ENCODE data around the gene IPPK. TPM values are rescaled to one million over a fixed set of nuclear protein-coding genes. Genes with fewer than 3 reads are reported as not detected.

The IPPK gene
- total RNA-seq, 8 experiments from 2014 or later, result 5.5 to 22.3 (median 9.6) TPM

GRCh38 chr9:92649007-92649406 is 20.9 kb downstream of the IPPK start:
- H3K27ac ChIP-seq, result no peak overlapping the region
- no peaks in the 10 kb centered on the region for H3K4me1 ChIP-seq (replicated peaks in 1 of 2)
- in situ Hi-C loops (cut with MboI; ENCODE audit: low pct_unique_long_range_greater_than_20kb in 2 of 9, low sequenced_read_pairs in 9 of 9, unreplicated experiment in 9 of 9), result loop anchor here in 5 of 9 experiments (25.0 kb wide), 4 partner anchors 312 to 512 kb away; partner anchors contain the start of genes CENPP (in 1 of the 5), IARS1 (in 1 of the 5) and NOL8 (in 1 of the 5)
- ATAC-seq (replicated peaks in 6 of 8), result no peak
- no peak overlapping the region for H3K4me3 ChIP-seq
- 94 to 100% (median 100%) methylated on average over 1 to 3 of the region's 5 CpGs; no CpG with 5 or more reads in 6 of the 10 experiments for WGBS, 10 experiments

- 67 to 100% (median 80%) methylated on average over 1 to 4 of the region's 6 CpGs; no CpG with 5 or more reads in 5 of the 10 experiments for WGBS, 10 experiments
- H3K4me1 ChIP-seq (replicated peaks in 1 of 2), result no peaks in the 10 kb centered on the region
- no peak overlapping the region for H3K4me3 ChIP-seq
- ATAC-seq (replicated peaks in 6 of 8), result no peak
- in situ Hi-C loops (cut with MboI; ENCODE audit: low pct_unique_long_range_greater_than_20kb in 2 of 9, low sequenced_read_pairs in 9 of 9, unreplicated experiment in 9 of 9), result loop anchor here in 5 of 9 experiments (25.0 kb wide), 4 partner anchors 311 to 511 kb away; partner anchors contain the start of genes CENPP (in 1 of the 5), IARS1 (in 1 of the 5) and NOL8 (in 1 of the 5)
- no peak overlapping the region for H3K27ac ChIP-seq
Measured at GRCh38 chr9:92648474-92648971, 21.4 kb downstream of the IPPK start.

- no peaks in the 10 kb centered on the region for H3K4me1 ChIP-seq (replicated peaks in 1 of 2)
- ATAC-seq (replicated peaks in 6 of 8), result no peak
- in situ Hi-C loops (cut with MboI; ENCODE audit: low pct_unique_long_range_greater_than_20kb in 2 of 9, low sequenced_read_pairs in 9 of 9, unreplicated experiment in 9 of 9), result loop anchor here in 5 of 9 experiments (25.0 kb wide), 4 partner anchors 311 to 511 kb away; partner anchors contain the start of genes CENPP (in 1 of the 5), IARS1 (in 1 of the 5) and NOL8 (in 1 of the 5)
- 83 to 100% (median 92%) methylated on average over 3 to 10 of the region's 11 CpGs; no CpG with 5 or more reads in 2 of the 10 experiments for WGBS, 10 experiments
- no peak overlapping the region for H3K27ac ChIP-seq
- H3K4me3 ChIP-seq, result no peak overlapping the region
Measured at GRCh38 chr9:92647671-92648473, 22.1 kb downstream of the IPPK start.

DNA sequence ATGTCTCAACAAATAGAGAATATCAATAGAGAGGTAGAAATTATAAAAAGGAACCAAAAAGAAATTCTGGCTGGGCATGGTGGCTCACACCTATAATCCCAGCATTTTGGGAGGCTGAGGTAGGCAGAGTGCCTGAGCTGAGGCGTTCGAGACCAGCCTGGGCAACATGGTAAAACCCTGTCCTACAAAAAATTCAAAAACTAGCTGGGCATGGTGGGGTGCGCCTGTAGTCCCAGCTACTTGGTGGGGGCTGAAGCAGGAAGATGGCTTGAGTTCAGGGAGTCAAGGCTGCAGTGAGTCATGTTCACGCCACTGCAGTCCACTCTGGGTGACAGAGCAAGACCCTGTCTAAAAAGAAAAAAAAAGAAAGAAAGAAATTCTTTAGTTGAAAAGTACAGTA is 24.9 kb downstream of the IPPK start:
- WGBS, 10 experiments, result 91 to 100% (median 100%) methylated on average over 1 to 4 of the region's 4 CpGs; no CpG with 5 or more reads in 1 of the 10 experiments

DNA sequence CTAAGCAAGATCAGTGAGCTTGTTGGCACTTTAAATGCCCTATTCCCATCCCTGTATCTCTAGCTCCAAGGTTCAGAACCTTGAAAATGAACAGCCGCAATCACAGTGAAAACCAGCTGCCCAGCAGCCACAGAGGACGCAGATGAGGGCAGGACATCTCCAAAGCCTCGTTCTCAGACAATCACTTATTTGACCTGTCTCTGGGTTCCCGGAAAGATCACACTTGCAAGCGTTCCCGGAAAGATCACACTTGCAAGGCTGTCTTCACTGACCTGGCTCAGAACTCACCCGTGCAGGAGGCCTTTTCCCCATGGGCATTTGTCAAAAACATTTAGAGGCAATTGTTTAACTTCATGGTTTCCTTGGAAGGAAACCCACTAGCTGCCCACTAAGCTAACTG is 25.7 kb downstream of the IPPK start:
- 65 to 100% (median 87%) methylated on average over 1 to 7 of the region's 7 CpGs; no CpG with 5 or more reads in 2 of the 10 experiments for WGBS, 10 experiments
- Histone ChIP-seq H3K27ac (no peak overlapping the region), H3K4me3 (no peak overlapping the region), H3K4me1 (replicated peaks in 1 of 2) (no peaks in the 10 kb centered on the region)
- in situ Hi-C loops (cut with MboI; ENCODE audit: low pct_unique_long_range_greater_than_20kb in 2 of 9, low sequenced_read_pairs in 9 of 9, unreplicated experiment in 9 of 9), result loop anchor here in 5 of 9 experiments (25.0 kb wide), 4 partner anchors 307 to 507 kb away; partner anchors contain the start of genes CENPP (in 1 of the 5), IARS1 (in 1 of the 5) and NOL8 (in 1 of the 5)
- no peak for ATAC-seq (replicated peaks in 6 of 8)

More for the DNA sequence above, 24.9 kb downstream of the IPPK start:
- Histone ChIP-seq H3K4me1 (replicated peaks in 1 of 2) (no peaks in the 10 kb centered on the region), H3K4me3 (no peak overlapping the region), H3K27ac (no peak overlapping the region)
- in situ Hi-C loops (cut with MboI; ENCODE audit: low pct_unique_long_range_greater_than_20kb in 2 of 9, low sequenced_read_pairs in 9 of 9, unreplicated experiment in 9 of 9), result loop anchor here in 5 of 9 experiments (25.0 kb wide), 4 partner anchors 308 to 508 kb away; partner anchors contain the start of genes CENPP (in 1 of the 5), IARS1 (in 1 of the 5) and NOL8 (in 1 of the 5)
- ATAC-seq (replicated peaks in 6 of 8), result no peak

- 95 to 100% (median 100%) methylated on average over 1 to 4 of the region's 7 CpGs; no CpG with 5 or more reads in 5 of the 10 experiments for WGBS, 10 experiments
- H3K27ac ChIP-seq, result no peak overlapping the region
- no peaks in the 10 kb centered on the region for H3K4me1 ChIP-seq (replicated peaks in 1 of 2)
- ATAC-seq (replicated peaks in 6 of 8), result no peak
- in situ Hi-C loops (cut with MboI; ENCODE audit: low pct_unique_long_range_greater_than_20kb in 2 of 9, low sequenced_read_pairs in 9 of 9, unreplicated experiment in 9 of 9), result loop anchor here in 5 of 9 experiments (25.0 kb wide), 4 partner anchors 305 to 505 kb away; partner anchors contain the start of genes CENPP (in 1 of the 5), IARS1 (in 1 of the 5) and NOL8 (in 1 of the 5)
- H3K4me3 ChIP-seq, result no peak overlapping the region
Measured at GRCh38 chr9:92642564-92642963, 27.4 kb downstream of the IPPK start.

GRCh38 chr9:92642041-92642451 is 27.9 kb downstream of the IPPK start:
- ATAC-seq (replicated peaks in 6 of 8), result no peak
- in situ Hi-C loops (cut with MboI; ENCODE audit: low pct_unique_long_range_greater_than_20kb in 2 of 9, low sequenced_read_pairs in 9 of 9, unreplicated experiment in 9 of 9), result loop anchor here in 5 of 9 experiments (25.0 kb wide), 4 partner anchors 305 to 505 kb away; partner anchors contain the start of genes CENPP (in 1 of the 5), IARS1 (in 1 of the 5) and NOL8 (in 1 of the 5)
- no peaks in the 10 kb centered on the region for H3K4me1 ChIP-seq (replicated peaks in 1 of 2)
- no peak overlapping the region for H3K4me3 ChIP-seq
- 100% methylated on average over 1 to 3 of the region's 8 CpGs; no CpG with 5 or more reads in 6 of the 10 experiments for WGBS, 10 experiments
- no peak overlapping the region for H3K27ac ChIP-seq

- H3K4me3 ChIP-seq, result no peak overlapping the region
- in situ Hi-C loops (cut with MboI; ENCODE audit: low pct_unique_long_range_greater_than_20kb in 2 of 9, low sequenced_read_pairs in 9 of 9, unreplicated experiment in 9 of 9), result loop anchor here in 5 of 9 experiments (25.0 kb wide), 4 partner anchors 304 to 504 kb away; partner anchors contain the start of genes CENPP (in 1 of the 5), IARS1 (in 1 of the 5) and NOL8 (in 1 of the 5)
- no peak for ATAC-seq (replicated peaks in 6 of 8)
- no peaks in the 10 kb centered on the region for H3K4me1 ChIP-seq (replicated peaks in 1 of 2)
- H3K27ac ChIP-seq, result no peak overlapping the region
- 87 to 100% (median 95%) methylated on average over 5 to 16 of the region's 20 CpGs; no CpG with 5 or more reads in 2 of the 10 experiments for WGBS, 10 experiments
Measured at GRCh38 chr9:92641092-92641809, 28.7 kb downstream of the IPPK start.

DNA sequence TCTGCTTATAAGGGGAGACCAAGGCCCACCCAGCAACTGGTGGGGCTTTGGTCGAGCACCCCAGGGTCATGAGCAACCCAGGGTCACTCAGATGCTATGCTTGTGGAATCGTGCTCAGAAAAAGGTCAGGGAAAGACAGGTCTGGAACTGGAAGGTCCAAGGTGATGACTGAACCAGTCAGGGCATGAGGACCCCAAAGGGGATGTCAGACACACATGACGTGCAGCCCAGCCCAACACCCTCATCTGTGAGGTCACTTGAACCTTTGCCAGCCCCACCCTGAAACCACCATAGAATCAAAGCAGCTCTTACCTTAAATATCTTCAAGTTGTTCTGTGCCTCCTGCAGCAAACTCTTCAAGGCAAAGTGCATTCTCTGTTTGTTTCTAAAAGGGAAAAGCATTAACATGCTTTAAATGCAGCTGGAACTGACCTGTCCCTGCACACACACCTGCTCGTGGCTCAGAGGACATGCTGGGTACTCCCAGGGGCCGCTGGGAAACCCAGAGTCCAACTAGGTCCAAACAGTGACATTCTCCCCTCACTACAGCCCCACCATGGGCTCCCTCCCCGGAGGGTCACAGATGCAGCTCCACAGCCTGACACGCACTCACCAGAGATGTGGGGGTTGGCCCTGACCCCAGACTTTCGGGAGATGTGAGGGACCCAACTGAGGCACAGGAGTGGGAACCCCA is 29.4 kb downstream of the IPPK start:
- Histone ChIP-seq H3K4me3 (no peak overlapping the region), H3K4me1 (replicated peaks in 1 of 2) (no peaks in the 10 kb centered on the region), H3K27ac (no peak overlapping the region)
- ATAC-seq (replicated peaks in 6 of 8), result no peak
- 60 to 100% (median 87%) methylated on average over 1 to 3 of the region's 8 CpGs; no CpG with 5 or more reads in 7 of the 10 experiments for WGBS, 10 experiments
- in situ Hi-C loops (cut with MboI; ENCODE audit: low pct_unique_long_range_greater_than_20kb in 2 of 9, low sequenced_read_pairs in 9 of 9, unreplicated experiment in 9 of 9), result loop anchor here in 5 of 9 experiments (25.0 kb wide), 4 partner anchors 303 to 503 kb away; partner anchors contain the start of genes CENPP (in 1 of the 5), IARS1 (in 1 of the 5) and NOL8 (in 1 of the 5)

- no peak for ATAC-seq (replicated peaks in 6 of 8)
- H3K27ac ChIP-seq, result no peak overlapping the region
- H3K4me1 ChIP-seq (replicated peaks in 1 of 2), result no peaks in the 10 kb centered on the region
- in situ Hi-C loops (cut with MboI; ENCODE audit: low pct_unique_long_range_greater_than_20kb in 2 of 9, low sequenced_read_pairs in 9 of 9, unreplicated experiment in 9 of 9), result loop anchor here in 7 of 9 experiments (10.0 to 25.0 kb wide), 6 partner anchors 303 to 505 kb away; partner anchors contain the start of genes CENPP (in 1 of the 7), IARS1 (in 1 of the 7) and NOL8 (in 1 of the 7)
- H3K4me3 ChIP-seq, result no peak overlapping the region
- 29 to 100% (median 91%) methylated on average over 1 to 6 of the region's 9 CpGs; no CpG with 5 or more reads in 4 of the 10 experiments for WGBS, 10 experiments
Measured at GRCh38 chr9:92639791-92640271, 30.1 kb downstream of the IPPK start.

- WGBS, 10 experiments, result 90 to 100% (median 100%) methylated on average over 2 to 6 of the region's 7 CpGs; no CpG with 5 or more reads in 1 of the 10 experiments
- in situ Hi-C loops (cut with MboI; ENCODE audit: low pct_unique_long_range_greater_than_20kb in 2 of 9, low sequenced_read_pairs in 9 of 9, unreplicated experiment in 9 of 9), result loop anchor here in 7 of 9 experiments (10.0 to 25.0 kb wide), 6 partner anchors 302 to 504 kb away; partner anchors contain the start of genes CENPP (in 1 of the 7), IARS1 (in 1 of the 7) and NOL8 (in 1 of the 7)
- Histone ChIP-seq H3K4me3 (no peak overlapping the region), H3K27ac (no peak overlapping the region), H3K4me1 (replicated peaks in 1 of 2) (no peaks in the 10 kb centered on the region)
- ATAC-seq (replicated peaks in 6 of 8), result no peak
Measured at GRCh38 chr9:92639124-92639523, 30.8 kb downstream of the IPPK start.

Measured in motor neuron (in vitro differentiated cells).